ENCODE data around the gene UGP2. TPM values are rescaled to one million over a fixed set of nuclear protein-coding genes. Genes with fewer than 3 reads are reported as not detected.

Gene UGP2
- total and polyA plus RNA-seq, 2 donors (not counting 1 experiment from before 2014, with no cell fraction given), result 19.1 to 68.8 TPM

GRCh38 chr2:63840785-63841253, 877 bp upstream of the UGP2 start:
- Mint-ChIP-seq H3K27me3 (no peaks in the 10 kb centered on the region), H3K4me1 (peaks cover 46% of the 10 kb centered on the region), H3K9me3 (ENCODE audit: insufficient read depth) (no peaks in the 10 kb centered on the region), H3K27ac (peak overlapping the region; percentile 95), H3K4me3 (peak overlapping the region; percentile 98)
- peaks cover 50% of the 10 kb centered on the region for H3K79me2 ChIP-seq (ENCODE audit: control insufficient read depth, insufficient read depth, low read length)
- no peaks in the 10 kb centered on the region for H3K27me3 ChIP-seq (replicated peaks in 1 of 4; ENCODE audit: control extremely low read depth in 1 of 4, control insufficient read depth in 3 of 4, insufficient read depth in 4 of 4, low read length in 3 of 4)
- peaks cover 0 to 3% of the 10 kb centered on the region in 2 experiments for H3K36me3 ChIP-seq (replicated peaks in 1 of 2; ENCODE audit: control extremely low read depth in 1 of 2, control insufficient read depth in 1 of 2, extremely low read depth in 1 of 2, insufficient read depth in 2 of 2, low read length in 1 of 2)
- DNase-seq, result peak; percentile 97
- peaks cover 19 to 20% of the 10 kb centered on the region in 2 donors for H3K4me1 ChIP-seq (ENCODE audit: control insufficient read depth in 2 of 2, insufficient read depth in 2 of 2, low read length in 2 of 2)
- ChIA-PET CTCF (interaction anchor here (1.0 to 7.6 kb wide), 6 partner anchors 13 to 252 kb away, joined by 3 to 60 read pairs (median 4); partner anchors contain the start of genes MDH1 and WDPCP), POLR2A (interaction anchor here (0.6 to 2.1 kb wide), 3 partner anchors 178 to 1289 kb away, joined by 3 to 14 read pairs (median 3); partner anchors contain the start of genes MDH1, RAB1A and WDPCP)
- peak overlapping the region; percentile 95 for H2AFZ ChIP-seq (ENCODE audit: insufficient read depth, low read depth, low read length, poor library complexity, severe bottlenecking)
- WGBS (ENCODE audit: insufficient coverage), result 0% methylated on average over 34 of the region's 34 CpGs
- ATAC-seq (ENCODE audit: low read depth), result peak; percentile 84
- no peak for TF ChIP-seq EZH2 (IDR thresholded peaks at IDR 0.05; ENCODE audit: borderline replicate concordance, insufficient read depth, low read depth, low read length, poor library complexity, severe bottlenecking)
- TF ChIP-seq CTCF (IDR thresholded peaks at IDR 0.05), result no peak
- H3K27ac ChIP-seq (ENCODE audit: low read length in 2 of 2), result peak overlapping the region; percentile 82 to 91
- no peaks in the 10 kb centered on the region for H3K9me3 ChIP-seq (ENCODE audit: control extremely low read depth in 1 of 3, control insufficient read depth in 2 of 3, insufficient read depth in 1 of 3, low read length in 2 of 3)
- intact Hi-C loops (cut with micrococcal nuclease), result loop anchor here (1.0 to 10.0 kb wide), 6 partner anchors 176 to 1986 kb away; partner anchors contain the start of genes ACTR2, B3GNT2, FAM161A and MDH1
- H3K4me2 ChIP-seq (replicated peaks; ENCODE audit: low read depth, low read length, poor library complexity, severe bottlenecking), result peak overlapping the region; percentile 88
- H4K20me1 ChIP-seq (ENCODE audit: control insufficient read depth, insufficient read depth, low read length, poor library complexity, severe bottlenecking), result peaks cover 14% of the 10 kb centered on the region
- H3K9ac ChIP-seq (ENCODE audit: low read length), result peak overlapping the region; percentile 95
- H3K4me3 ChIP-seq (ENCODE audit: control extremely low read depth in 1 of 5, extremely low read depth in 1 of 5, insufficient read depth in 1 of 5, low read depth in 2 of 5, low read length in 4 of 5), result peak overlapping the region; percentile 72 to 98 (median 96)

All from B cell (primary cell).